ENCODE data around the gene OR1M1.

Gene OR1M1

GRCh38 chr19:9139609-9140158, 52.8 kb downstream of the OR1M1 start:
- no peak overlapping the region for H3K4ac ChIP-seq (ENCODE audit: low read depth in 1 of 2, low read length in 2 of 2)
- peak overlapping the region; percentile 98 for H2AFZ ChIP-seq (ENCODE audit: low read depth, low read length)
- peak overlapping the region; percentile 93 for H4K8ac ChIP-seq (ENCODE audit: low read length)
- H3K27ac ChIP-seq (ENCODE audit: low read length, poor library complexity, severe bottlenecking), result no peak overlapping the region
- DNase-seq, result no peak
- peak overlapping the region; percentile 99 for H3K9ac ChIP-seq (ENCODE audit: low read length)
- H3K23ac ChIP-seq (ENCODE audit: low read length in 2 of 2), result no peak overlapping the region
- H2AK5ac ChIP-seq (ENCODE audit: low read length, severe bottlenecking), result no peak overlapping the region
- peak overlapping the region; percentile 82 for H3K4me2 ChIP-seq (ENCODE audit: low read length, poor library complexity, severe bottlenecking)
- H2BK120ac ChIP-seq (ENCODE audit: low read depth, low read length), result no peak overlapping the region
- no peak overlapping the region for H4K91ac ChIP-seq (ENCODE audit: low read length)
- H2BK12ac ChIP-seq (ENCODE audit: low read length in 2 of 2), result no peak overlapping the region
- no peak overlapping the region for H3K14ac ChIP-seq (ENCODE audit: low read length in 2 of 2)
- H3K18ac ChIP-seq (ENCODE audit: low read depth in 1 of 2, low read length in 2 of 2), result peak overlapping the region; percentile 50 to 67
- WGBS, result 34% methylated on average over 7 of the region's 8 CpGs
- peak overlapping the region; percentile 63 to 99 for H3K4me3 ChIP-seq (ENCODE audit: insufficient read depth in 1 of 2, low read depth in 1 of 2, low read length in 2 of 2)
- peaks cover 15% of the 10 kb centered on the region for H3K9me3 ChIP-seq (ENCODE audit: control insufficient read depth, low read length)
- no peaks in the 10 kb centered on the region for H3K79me1 ChIP-seq (replicated peaks; ENCODE audit: low read length, poor library complexity, severe bottlenecking)
- H3K27me3 ChIP-seq (ENCODE audit: control insufficient read depth in 1 of 2, insufficient read depth in 1 of 2, low read length in 2 of 2), result no peaks in the 10 kb centered on the region
- peaks cover 2% of the 10 kb centered on the region for H3K4me1 ChIP-seq (ENCODE audit: control insufficient read depth, insufficient read depth, low read depth, low read length)
- no peaks in the 10 kb centered on the region for H3K36me3 ChIP-seq (ENCODE audit: control insufficient read depth in 1 of 2, insufficient read depth in 2 of 2, low read depth in 1 of 2, low read length in 2 of 2)
- H2BK15ac ChIP-seq (ENCODE audit: low read depth, poor library complexity, severe bottlenecking), result no peak overlapping the region
- no peak overlapping the region for H2BK5ac ChIP-seq (ENCODE audit: low read depth, low read length, poor library complexity, severe bottlenecking)

GRCh38 chr19:9140159-9140874, 53.5 kb downstream of the OR1M1 start, which contains the start of gene ZNF317:
Gene ZNF317, plus strand, starts transcription at chr19:9140397. Its CDS starts 15,620 bp downstream, at chr19:9156017.
- WGBS, result 1% methylated on average over 31 of the region's 43 CpGs
- peaks cover 0 to 3% of the 10 kb centered on the region in 2 experiments for H3K36me3 ChIP-seq (ENCODE audit: control insufficient read depth in 1 of 2, insufficient read depth in 2 of 2, low read depth in 1 of 2, low read length in 2 of 2)
- H3K14ac ChIP-seq (ENCODE audit: low read length in 2 of 2), result peak within 1 kb of the TSS in 1 of 2 experiments; percentile 46
- no peak within 1 kb of the TSS for H2AK5ac ChIP-seq (ENCODE audit: low read length, severe bottlenecking)
- H2BK5ac ChIP-seq (ENCODE audit: low read depth, low read length, poor library complexity, severe bottlenecking), result no peak within 1 kb of the TSS
- peak within 1 kb of the TSS; percentile 84 for H2BK15ac ChIP-seq (ENCODE audit: low read depth, poor library complexity, severe bottlenecking)
- peaks cover 2% of the 10 kb centered on the region for H3K4me1 ChIP-seq (ENCODE audit: control insufficient read depth, insufficient read depth, low read depth, low read length)
- peak within 1 kb of the TSS; percentile 8 for H4K91ac ChIP-seq (ENCODE audit: low read length)
- no peak within 1 kb of the TSS for H3K23ac ChIP-seq (ENCODE audit: low read length in 2 of 2)
- no peaks in the 10 kb centered on the region for H3K27me3 ChIP-seq (ENCODE audit: control insufficient read depth in 1 of 2, insufficient read depth in 1 of 2, low read length in 2 of 2)
- H3K9me3 ChIP-seq (ENCODE audit: control insufficient read depth, low read length), result peaks cover 21% of the 10 kb centered on the region
- peak within 1 kb of the TSS; percentile 20 to 42 for H3K4ac ChIP-seq (ENCODE audit: low read depth in 1 of 2, low read length in 2 of 2)
- H2AFZ ChIP-seq (ENCODE audit: low read depth, low read length), result peak within 1 kb of the TSS; percentile 98
- H3K4me2 ChIP-seq (ENCODE audit: low read length, poor library complexity, severe bottlenecking), result peak within 1 kb of the TSS; percentile 82
- peak within 1 kb of the TSS; percentile 99 for H3K9ac ChIP-seq (ENCODE audit: low read length)
- peak within 1 kb of the TSS; percentile 67 for H2BK120ac ChIP-seq (ENCODE audit: low read depth, low read length)
- DNase-seq, result peak; percentile 94
- peak within 1 kb of the TSS; percentile 93 for H4K8ac ChIP-seq (ENCODE audit: low read length)
- no peaks in the 10 kb centered on the region for H3K79me1 ChIP-seq (replicated peaks; ENCODE audit: low read length, poor library complexity, severe bottlenecking)
- no peak within 1 kb of the TSS for H2BK12ac ChIP-seq (ENCODE audit: low read length in 2 of 2)
- peak within 1 kb of the TSS; percentile 67 to 97 for H3K18ac ChIP-seq (ENCODE audit: low read depth in 1 of 2, low read length in 2 of 2)
- H3K4me3 ChIP-seq (ENCODE audit: insufficient read depth in 1 of 2, low read depth in 1 of 2, low read length in 2 of 2), result peak within 1 kb of the TSS; percentile 63 to 99
- H3K27ac ChIP-seq (ENCODE audit: low read length, poor library complexity, severe bottlenecking), result no peak within 1 kb of the TSS

- Histone ChIP-seq H3K4me2 (ENCODE audit: low read length, poor library complexity, severe bottlenecking) (no peak overlapping the region), H3K27ac (ENCODE audit: low read length, poor library complexity, severe bottlenecking) (no peak overlapping the region), H2BK120ac (ENCODE audit: low read depth, low read length) (no peak overlapping the region), H2BK15ac (ENCODE audit: low read depth, poor library complexity, severe bottlenecking) (no peak overlapping the region), H3K18ac (ENCODE audit: low read depth in 1 of 2, low read length in 2 of 2) (no peak overlapping the region), H3K4ac (ENCODE audit: low read depth in 1 of 2, low read length in 2 of 2) (no peak overlapping the region), H4K91ac (ENCODE audit: low read length) (no peak overlapping the region), H4K8ac (ENCODE audit: low read length) (no peak overlapping the region), H3K9ac (ENCODE audit: low read length) (no peak overlapping the region), H3K14ac (ENCODE audit: low read length in 2 of 2) (no peak overlapping the region), H3K4me3 (ENCODE audit: insufficient read depth in 1 of 2, low read depth in 1 of 2, low read length in 2 of 2) (no peak overlapping the region), H3K23ac (ENCODE audit: low read length in 2 of 2) (no peak overlapping the region), H2AK5ac (ENCODE audit: low read length, severe bottlenecking) (no peak overlapping the region), H2BK5ac (ENCODE audit: low read depth, low read length, poor library complexity, severe bottlenecking) (no peak overlapping the region), H3K9me3 (ENCODE audit: control insufficient read depth, low read length) (peaks cover 59% of the 10 kb centered on the region), H3K27me3 (ENCODE audit: control insufficient read depth in 1 of 2, insufficient read depth in 1 of 2, low read length in 2 of 2) (no peaks in the 10 kb centered on the region), H3K79me1 (replicated peaks; ENCODE audit: low read length, poor library complexity, severe bottlenecking) (peaks cover 6% of the 10 kb centered on the region), H3K36me3 (ENCODE audit: control insufficient read depth in 1 of 2, insufficient read depth in 2 of 2, low read depth in 1 of 2, low read length in 2 of 2) (peaks cover 24 to 27% of the 10 kb centered on the region in 2 experiments), H2AFZ (ENCODE audit: low read depth, low read length) (no peak overlapping the region), H3K4me1 (ENCODE audit: control insufficient read depth, insufficient read depth, low read depth, low read length) (no peaks in the 10 kb centered on the region), H2BK12ac (ENCODE audit: low read length in 2 of 2) (no peak overlapping the region)
- DNase-seq, result peak; percentile 16
- WGBS, result 96% methylated on average over 5 of the region's 5 CpGs
Observed at GRCh38 chr19:9144920-9145319, 58.1 kb downstream of the OR1M1 start.
